ENCODE results near the gene CACNA1G. TPM values are rescaled to one million over a fixed set of nuclear protein-coding genes. Genes with fewer than 3 reads are reported as not detected.

The CACNA1G gene
- total RNA-seq, 2 experiments from 2014 or later, result 0.22 to 0.24 TPM

DNA sequence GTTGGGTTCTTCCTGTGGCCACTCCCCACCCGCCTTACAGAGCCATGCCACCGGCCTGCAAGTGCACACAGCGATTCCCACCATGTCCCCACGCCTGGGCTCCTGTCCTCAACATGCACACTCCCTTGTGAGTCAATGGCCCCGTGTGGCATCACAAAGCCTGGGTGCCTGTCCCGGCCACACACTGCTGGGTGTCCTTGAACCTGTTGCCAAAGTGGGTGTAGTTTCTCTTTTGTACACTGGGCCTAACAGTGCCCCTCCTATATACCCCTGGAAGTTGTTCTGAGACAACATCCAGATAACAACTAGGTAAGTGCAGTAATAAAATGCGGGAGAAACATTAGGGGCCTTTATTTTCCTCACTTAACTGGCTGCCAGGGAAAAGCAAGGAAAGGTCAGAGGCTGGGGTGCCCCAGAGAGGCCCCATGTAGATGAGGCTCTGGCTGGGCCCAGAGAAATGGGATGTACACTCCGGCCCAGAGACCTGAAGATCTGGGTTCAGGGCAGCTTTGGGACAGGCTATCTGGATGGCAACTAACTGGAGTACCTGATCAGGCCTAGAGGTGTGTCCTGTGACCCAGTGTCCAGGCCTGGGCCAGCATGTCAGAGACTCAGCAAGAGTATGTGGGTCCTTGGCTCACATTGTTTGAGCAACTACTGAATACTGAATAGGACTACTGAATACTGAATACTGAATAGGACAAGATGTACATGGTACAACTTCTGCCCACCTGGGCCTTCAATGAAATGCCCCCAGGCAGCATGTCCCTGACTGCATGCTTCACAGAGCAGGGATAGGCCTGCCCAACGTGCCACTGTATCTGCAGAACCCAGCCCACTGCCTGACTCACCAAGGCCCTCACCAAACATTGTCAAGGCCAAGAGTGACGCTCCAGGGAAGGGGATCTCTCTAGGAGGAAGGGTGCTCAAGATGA is 82.5 kb downstream of the CACNA1G start:
- H3K9me3 Mint-ChIP-seq, result no peaks in the 10 kb centered on the region
- no peak overlapping the region for H3K27ac Mint-ChIP-seq
- DNase-seq, result no peak
- intact Hi-C loops (cut with micrococcal nuclease), result no loop called here
- no peak overlapping the region for H3K4me3 Mint-ChIP-seq
- no peaks in the 10 kb centered on the region for H3K36me3 Mint-ChIP-seq (ENCODE audit: low read depth)
- CTCF ChIA-PET, result no interaction called here
- no peaks in the 10 kb centered on the region for H3K4me1 Mint-ChIP-seq (ENCODE audit: low read depth)
- peaks cover 8% of the 10 kb centered on the region for H3K27me3 Mint-ChIP-seq (ENCODE audit: low read depth)

DNA sequence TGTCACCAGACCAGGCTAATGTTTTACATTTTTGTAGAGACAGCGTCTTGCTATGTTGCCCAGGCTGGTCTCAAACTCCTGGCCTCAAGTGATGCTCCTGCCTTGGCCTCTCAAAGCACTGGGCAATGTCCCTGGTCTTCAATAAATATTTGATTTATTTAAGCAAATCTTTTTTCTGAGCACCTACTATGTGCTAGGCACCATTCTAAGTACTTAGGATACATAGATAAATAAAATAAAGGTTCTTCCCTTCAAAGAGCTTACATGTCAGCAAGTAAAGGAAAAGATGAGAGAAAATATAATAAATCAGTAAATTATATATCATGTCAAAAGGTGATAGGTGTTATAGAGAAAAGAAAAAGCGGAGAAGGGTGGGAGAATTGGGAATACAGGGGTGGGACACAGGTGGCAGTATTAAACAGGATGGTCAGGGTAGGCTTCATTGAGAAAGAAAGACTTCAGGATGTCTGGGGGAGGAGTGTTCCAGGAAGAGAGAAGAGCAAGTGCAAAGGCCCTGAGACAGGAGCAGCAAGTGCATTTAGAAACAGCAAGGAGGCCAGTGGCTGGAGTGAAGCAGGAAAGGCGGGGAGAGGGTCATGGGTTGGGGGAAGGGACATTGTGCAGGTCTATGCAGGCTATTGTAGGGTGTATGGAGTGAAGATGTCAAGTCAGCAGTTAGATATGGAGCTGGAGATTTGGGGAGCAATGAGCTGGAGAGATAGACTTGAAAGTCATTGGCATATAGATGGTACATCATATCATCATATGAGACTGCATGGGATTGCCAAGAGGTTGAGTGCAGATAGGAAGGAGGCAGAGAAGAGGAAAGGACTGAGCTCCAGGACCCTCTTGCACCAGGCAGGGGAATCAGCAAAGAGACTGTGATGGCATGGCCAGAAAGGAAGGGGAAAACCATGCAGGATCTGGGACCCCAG is 85.5 kb downstream of the CACNA1G start:
- no peaks in the 10 kb centered on the region for H3K27me3 Mint-ChIP-seq (ENCODE audit: low read depth)
- DNase-seq, result no peak
- intact Hi-C loops (cut with micrococcal nuclease), result no loop called here
- no peaks in the 10 kb centered on the region for H3K36me3 Mint-ChIP-seq (ENCODE audit: low read depth)
- CTCF ChIA-PET, result interaction anchor here (0.8 kb wide), 1 partner anchor 20 kb away, joined by 4 read pairs; no protein-coding TSS in a partner anchor
- no peak overlapping the region for H3K4me3 Mint-ChIP-seq
- H3K9me3 Mint-ChIP-seq, result no peaks in the 10 kb centered on the region
- no peak overlapping the region for H3K27ac Mint-ChIP-seq
- no peaks in the 10 kb centered on the region for H3K4me1 Mint-ChIP-seq (ENCODE audit: low read depth)

DNA sequence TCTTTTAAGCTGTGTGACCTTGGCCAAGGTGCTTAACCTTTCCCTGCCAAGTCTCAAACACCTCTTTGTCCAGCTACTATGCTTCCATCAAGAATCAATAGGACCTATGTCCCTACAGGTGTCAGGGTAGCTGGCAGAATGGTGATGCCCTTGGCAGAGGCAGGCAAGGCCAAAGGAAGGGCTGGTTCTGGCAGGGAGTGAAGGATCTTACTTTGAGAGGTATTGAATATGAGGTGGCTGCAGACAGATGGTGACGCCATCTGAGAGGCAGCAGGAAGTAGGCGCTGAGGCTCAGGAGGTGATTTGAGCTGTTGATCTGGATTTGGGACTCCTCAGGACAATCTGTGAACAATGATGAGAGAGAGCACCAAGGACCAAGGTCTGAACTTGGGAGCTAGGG is 86.7 kb downstream of the CACNA1G start:
- no peak overlapping the region for H3K4me3 Mint-ChIP-seq
- no peaks in the 10 kb centered on the region for H3K9me3 Mint-ChIP-seq
- intact Hi-C loops (cut with micrococcal nuclease), result no loop called here
- no peaks in the 10 kb centered on the region for H3K36me3 Mint-ChIP-seq (ENCODE audit: low read depth)
- no peaks in the 10 kb centered on the region for H3K27me3 Mint-ChIP-seq (ENCODE audit: low read depth)
- no peaks in the 10 kb centered on the region for H3K4me1 Mint-ChIP-seq (ENCODE audit: low read depth)
- no peak overlapping the region for H3K27ac Mint-ChIP-seq
- DNase-seq, result no peak
- CTCF ChIA-PET, result interaction anchor here (1.0 to 1.2 kb wide), 2 partner anchors 16 to 21 kb away, joined by 3 to 5 read pairs; no protein-coding TSS in a partner anchor

DNA sequence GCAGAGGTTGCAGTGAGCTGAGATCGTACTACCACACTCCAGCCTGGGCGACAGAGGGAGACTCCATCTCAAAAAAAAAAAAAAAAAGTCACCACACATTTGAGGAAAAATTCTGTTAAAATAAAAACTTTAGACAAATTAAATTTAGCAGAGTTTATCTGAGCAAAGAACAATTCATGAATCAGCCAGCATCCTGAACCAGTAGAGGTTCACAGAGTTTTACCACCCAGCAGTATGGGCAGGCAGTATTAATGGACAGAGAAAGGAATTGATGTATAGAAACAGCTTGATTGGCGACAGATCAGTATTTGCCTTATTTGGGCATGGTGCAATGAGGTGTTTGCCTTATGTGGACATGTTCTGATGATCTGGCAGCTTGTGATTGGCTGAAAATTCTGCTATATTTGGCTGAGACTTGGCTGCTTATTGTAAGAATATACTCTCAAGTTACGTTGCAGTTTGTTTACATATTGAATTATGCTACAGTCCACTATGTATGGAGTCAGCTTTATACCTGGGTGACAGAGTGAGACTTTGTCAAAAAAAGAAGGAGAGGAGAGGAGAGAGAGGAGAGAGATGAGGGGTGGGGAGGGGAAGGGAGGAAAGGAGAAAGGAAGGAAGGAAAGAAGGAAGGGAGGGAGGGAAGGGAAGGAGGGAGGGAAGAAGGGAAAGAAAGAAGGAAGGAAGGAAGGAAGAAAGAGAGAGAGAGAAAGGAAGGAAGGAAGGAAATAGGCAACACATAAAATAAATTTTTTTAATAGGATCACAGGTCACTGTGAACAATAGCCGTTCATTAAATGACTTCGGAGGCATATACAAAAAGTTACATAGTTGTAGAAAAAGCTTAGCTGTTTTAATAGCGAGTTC is 88.8 kb downstream of the CACNA1G start:
- DNase-seq, result no peak
- intact Hi-C loops (cut with micrococcal nuclease), result no loop called here

DNA sequence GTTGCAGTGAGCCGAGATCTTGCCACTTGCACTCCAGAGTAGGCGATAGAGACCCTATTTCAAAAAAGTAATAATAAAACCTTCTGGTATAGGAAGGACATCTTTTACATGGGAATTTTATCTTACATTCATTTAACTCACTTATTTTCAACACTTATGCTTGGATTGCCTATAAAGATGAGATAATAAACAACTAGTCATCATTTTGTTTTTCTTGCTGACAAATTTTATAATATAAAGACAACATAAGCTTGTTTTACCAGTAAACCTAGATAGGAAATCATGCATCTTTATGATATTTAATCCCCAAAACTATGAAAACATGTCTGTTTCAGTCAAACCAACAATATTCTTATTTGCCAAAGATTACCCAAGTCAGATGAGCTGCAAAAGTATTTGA is 91.1 kb downstream of the CACNA1G start:
- intact Hi-C loops (cut with micrococcal nuclease), result no loop called here
- H3K36me3 Mint-ChIP-seq (ENCODE audit: low read depth), result no peaks in the 10 kb centered on the region

More for the DNA sequence above, 88.8 kb downstream of the CACNA1G start:
- Mint-ChIP-seq H3K4me3 (no peak overlapping the region), H3K9me3 (no peaks in the 10 kb centered on the region), H3K4me1 (ENCODE audit: low read depth) (no peaks in the 10 kb centered on the region), H3K36me3 (ENCODE audit: low read depth) (no peaks in the 10 kb centered on the region), H3K27ac (no peak overlapping the region), H3K27me3 (ENCODE audit: low read depth) (no peaks in the 10 kb centered on the region)
- CTCF ChIA-PET, result interaction anchor here (0.8 to 1.4 kb wide), 3 partner anchors 21 to 64 kb away, joined by 3 read pairs; no protein-coding TSS in a partner anchor

DNA sequence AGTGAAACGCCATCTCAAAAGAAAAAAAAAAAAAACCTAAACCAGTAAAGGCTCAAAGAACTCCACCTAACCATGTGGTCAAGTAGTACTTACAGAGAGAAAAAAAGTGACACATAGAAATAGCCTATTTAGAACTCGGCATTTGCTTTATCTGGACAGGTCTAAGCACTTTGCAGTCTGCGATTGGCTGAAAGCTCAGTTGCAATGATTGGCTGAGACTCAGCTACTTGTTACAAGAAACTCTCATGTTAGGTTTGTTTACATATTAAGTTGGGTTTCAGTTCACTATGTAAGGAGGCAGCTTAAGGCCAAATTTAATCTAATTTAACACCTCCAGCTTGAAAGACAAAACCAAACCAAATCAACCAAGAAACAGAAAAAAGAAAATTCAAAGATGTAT is 93.2 kb downstream of the CACNA1G start:
- intact Hi-C loops (cut with micrococcal nuclease), result no loop called here
- DNase-seq, result no peak
- CTCF ChIA-PET, result interaction anchor here (0.6 to 0.9 kb wide), 2 partner anchors 9 to 244 kb away, joined by 3 read pairs; no protein-coding TSS in a partner anchor
- no peaks in the 10 kb centered on the region for H3K4me1 Mint-ChIP-seq (ENCODE audit: low read depth)
- no peaks in the 10 kb centered on the region for H3K27me3 Mint-ChIP-seq (ENCODE audit: low read depth)
- H3K27ac Mint-ChIP-seq, result no peak overlapping the region
- H3K4me3 Mint-ChIP-seq, result no peak overlapping the region
- no peaks in the 10 kb centered on the region for H3K9me3 Mint-ChIP-seq
- no peaks in the 10 kb centered on the region for H3K36me3 Mint-ChIP-seq (ENCODE audit: low read depth)

More for the DNA sequence above, 91.1 kb downstream of the CACNA1G start:
- no peak for DNase-seq
- Mint-ChIP-seq H3K9me3 (no peaks in the 10 kb centered on the region), H3K4me3 (no peak overlapping the region), H3K27me3 (ENCODE audit: low read depth) (no peaks in the 10 kb centered on the region), H3K27ac (no peak overlapping the region), H3K4me1 (ENCODE audit: low read depth) (no peaks in the 10 kb centered on the region)
- CTCF ChIA-PET, result interaction anchor here (0.5 to 1.3 kb wide), 4 partner anchors 9 to 403 kb away, joined by 3 read pairs; no protein-coding TSS in a partner anchor

DNA sequence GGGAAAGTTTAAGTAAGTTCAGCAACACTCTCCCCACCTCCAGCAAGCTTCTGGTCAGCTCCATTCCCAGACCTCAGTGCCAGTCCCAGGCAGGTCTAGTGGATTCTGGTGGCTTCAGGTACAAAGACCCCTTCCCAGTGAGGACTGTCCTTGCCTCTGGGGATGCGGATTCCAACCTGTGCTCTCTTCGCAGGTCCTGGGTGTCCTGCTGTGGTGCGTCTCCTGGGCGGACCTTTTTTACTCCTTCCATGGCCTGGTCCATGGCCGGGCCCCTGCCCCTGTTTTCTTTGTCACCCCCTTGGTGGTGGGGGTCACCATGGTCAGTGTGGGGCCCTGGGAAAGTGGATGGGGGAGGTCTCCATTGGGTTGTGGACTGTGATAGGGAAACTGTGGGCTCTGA is 96.0 kb downstream of the CACNA1G start:
- peaks cover 6% of the 10 kb centered on the region for H3K4me1 Mint-ChIP-seq (ENCODE audit: low read depth)
- H3K36me3 Mint-ChIP-seq (ENCODE audit: low read depth), result no peaks in the 10 kb centered on the region
- no peaks in the 10 kb centered on the region for H3K27me3 Mint-ChIP-seq (ENCODE audit: low read depth)
- DNase-seq, result no peak
- intact Hi-C loops (cut with micrococcal nuclease), result no loop called here
- no peaks in the 10 kb centered on the region for H3K9me3 Mint-ChIP-seq
- no peak overlapping the region for H3K27ac Mint-ChIP-seq
- H3K4me3 Mint-ChIP-seq, result no peak overlapping the region
- CTCF ChIA-PET, result no interaction called here

DNA sequence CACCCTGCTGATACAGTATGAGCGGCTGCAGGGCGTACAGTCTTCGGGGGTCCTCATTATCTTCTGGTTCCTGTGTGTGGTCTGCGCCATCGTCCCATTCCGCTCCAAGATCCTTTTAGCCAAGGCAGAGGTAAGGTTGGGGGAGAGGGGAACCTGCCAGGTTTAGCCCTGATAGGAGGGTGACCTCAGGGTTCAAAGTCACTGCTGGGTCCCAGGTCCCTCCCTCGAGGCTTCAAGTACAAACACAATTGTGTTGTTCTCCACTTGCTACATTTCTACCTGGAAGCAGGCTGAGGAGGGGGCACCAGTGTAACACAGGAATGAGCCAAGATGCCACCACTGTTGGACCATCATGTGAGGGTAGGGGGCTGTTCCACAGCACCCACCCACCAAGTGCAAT is 96.5 kb downstream of the CACNA1G start:
- DNase-seq, result no peak
- Mint-ChIP-seq H3K4me3 (no peak overlapping the region), H3K36me3 (ENCODE audit: low read depth) (no peaks in the 10 kb centered on the region), H3K9me3 (no peaks in the 10 kb centered on the region), H3K27me3 (ENCODE audit: low read depth) (no peaks in the 10 kb centered on the region), H3K4me1 (ENCODE audit: low read depth) (peaks cover 12% of the 10 kb centered on the region), H3K27ac (no peak overlapping the region)
- CTCF ChIA-PET, result no interaction called here
- intact Hi-C loops (cut with micrococcal nuclease), result no loop called here

DNA sequence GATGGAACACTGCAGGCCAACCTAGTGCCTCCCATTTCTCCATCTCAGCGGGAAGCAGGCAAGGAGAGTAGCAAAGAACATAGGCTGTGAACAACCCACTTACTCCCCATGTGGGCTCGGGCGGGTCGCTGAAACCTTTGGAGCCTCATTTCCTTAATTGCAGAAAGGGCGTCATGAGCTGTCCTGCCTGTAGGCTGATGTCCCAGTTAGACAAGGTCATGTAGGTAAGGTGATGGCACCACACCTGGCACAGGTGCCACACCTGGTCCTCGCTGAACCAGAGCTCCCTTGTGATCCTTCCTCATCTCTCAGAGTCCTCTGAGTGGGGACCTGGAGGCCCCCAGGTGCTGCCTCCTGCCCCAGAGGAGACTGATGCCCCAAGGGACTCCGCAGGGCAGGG is 97.1 kb downstream of the CACNA1G start:
- DNase-seq, result no peak
- no peak overlapping the region for H3K27ac Mint-ChIP-seq
- H3K27me3 Mint-ChIP-seq (ENCODE audit: low read depth), result no peaks in the 10 kb centered on the region
- intact Hi-C loops (cut with micrococcal nuclease), result no loop called here
- no peak overlapping the region for H3K4me3 Mint-ChIP-seq
- H3K9me3 Mint-ChIP-seq, result no peaks in the 10 kb centered on the region
- no peaks in the 10 kb centered on the region for H3K36me3 Mint-ChIP-seq (ENCODE audit: low read depth)
- peaks cover 14% of the 10 kb centered on the region for H3K4me1 Mint-ChIP-seq (ENCODE audit: low read depth)
- CTCF ChIA-PET, result no interaction called here

DNA sequence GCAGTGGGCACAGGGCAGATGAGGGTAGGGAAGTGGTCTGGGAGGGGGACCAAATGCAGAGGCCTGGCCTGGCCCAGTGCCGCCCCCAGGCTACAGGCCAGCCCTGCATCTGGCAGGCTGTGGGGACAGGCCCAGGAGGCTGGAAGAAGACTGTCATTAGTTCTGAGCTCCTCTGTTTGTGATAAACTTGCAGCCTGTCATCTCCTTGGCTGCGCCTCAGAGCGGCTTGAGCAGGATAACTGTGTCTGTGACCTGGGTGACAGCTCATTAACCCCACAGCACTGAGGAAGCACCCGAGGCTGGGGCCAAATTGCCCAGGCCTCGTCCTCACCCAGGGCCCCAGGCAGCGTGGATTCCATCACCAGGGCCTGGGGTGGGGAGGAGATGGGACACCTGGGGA is 98.1 kb downstream of the CACNA1G start:
- peaks cover 14% of the 10 kb centered on the region for H3K4me1 Mint-ChIP-seq (ENCODE audit: low read depth)
- H3K4me3 Mint-ChIP-seq, result no peak overlapping the region
- H3K27ac Mint-ChIP-seq, result no peak overlapping the region
- intact Hi-C loops (cut with micrococcal nuclease), result no loop called here
- DNase-seq, result no peak
- no peaks in the 10 kb centered on the region for H3K27me3 Mint-ChIP-seq (ENCODE audit: low read depth)
- CTCF ChIA-PET, result no interaction called here
- no peaks in the 10 kb centered on the region for H3K36me3 Mint-ChIP-seq (ENCODE audit: low read depth)
- H3K9me3 Mint-ChIP-seq, result no peaks in the 10 kb centered on the region

DNA sequence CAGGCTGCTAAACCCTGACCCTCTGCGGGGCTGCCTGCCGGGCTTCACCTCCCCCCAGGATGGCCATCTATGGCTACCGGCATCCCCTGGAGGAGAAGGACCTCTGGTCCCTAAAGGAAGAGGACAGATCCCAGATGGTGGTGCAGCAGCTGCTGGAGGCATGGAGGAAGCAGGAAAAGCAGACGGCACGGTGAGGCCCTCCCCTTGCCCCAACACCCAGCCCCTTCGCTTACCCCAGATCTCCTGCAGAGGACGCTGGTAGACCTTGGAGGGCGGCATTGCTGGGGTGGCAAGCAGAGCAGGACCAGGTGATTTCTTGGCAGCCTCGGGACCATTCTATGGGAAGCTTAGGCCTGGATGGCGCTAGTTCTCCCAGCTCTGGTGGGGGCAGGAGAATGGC is 98.7 kb downstream of the CACNA1G start:
- Mint-ChIP-seq H3K9me3 (no peaks in the 10 kb centered on the region), H3K27me3 (ENCODE audit: low read depth) (no peaks in the 10 kb centered on the region), H3K27ac (no peak overlapping the region), H3K4me3 (no peak overlapping the region), H3K36me3 (ENCODE audit: low read depth) (no peaks in the 10 kb centered on the region), H3K4me1 (ENCODE audit: low read depth) (peaks cover 14% of the 10 kb centered on the region)
- CTCF ChIA-PET, result interaction anchor here (0.6 kb wide), 1 partner anchor 134 kb away, joined by 4 read pairs; no protein-coding TSS in a partner anchor
- intact Hi-C loops (cut with micrococcal nuclease), result no loop called here
- no peak for DNase-seq
